ENCODE results near the gene MZF1. TPM values are rescaled to one million over a fixed set of nuclear protein-coding genes. Genes with fewer than 3 reads are reported as not detected.
A peak's percentile ranks its signal among the peaks of the same experiment; 100 is the strongest.

The MZF1 gene
- total and polyA plus RNA-seq, 2 donors (not counting 1 experiment from before 2014, with no cell fraction given): 4.1 to 14.9 TPM

- TF ChIP-seq EZH2 (IDR thresholded peaks at IDR 0.05; ENCODE audit: low read length, missing control alignments) (peak; percentile 70), CTCF (conservative IDR thresholded peaks at IDR 0.05 in 1 of 2, IDR thresholded peaks at IDR 0.05 in 1 of 2; ENCODE audit: low read depth in 1 of 2, low read length in 2 of 2) (no peak)
- no peak overlapping the region for H3K4me3 ChIP-seq (replicated peaks in 1 of 4; ENCODE audit: control extremely low read depth in 1 of 4, insufficient read depth in 1 of 4, low read depth in 3 of 4, low read length in 4 of 4)
- no peaks in the 10 kb centered on the region for H4K20me1 ChIP-seq (ENCODE audit: control insufficient read depth, extremely low read depth, insufficient read depth, low read length)
- no peaks in the 10 kb centered on the region for H3K9me3 ChIP-seq (ENCODE audit: control insufficient read depth, insufficient read depth, low read depth, low read length)
- H3K27me3 ChIP-seq (ENCODE audit: control insufficient read depth, insufficient read depth, low read length): peaks cover 31% of the 10 kb centered on the region
- H3K36me3 ChIP-seq (ENCODE audit: control insufficient read depth, insufficient read depth, low read length): no peaks in the 10 kb centered on the region
- H3K9ac ChIP-seq (ENCODE audit: insufficient read depth, low read length): no peak overlapping the region
- no peak overlapping the region for H3K27ac ChIP-seq (ENCODE audit: insufficient read depth, low read length)
- no peak for DNase-seq (ENCODE audit: low read depth in 2 of 2)
- no peaks in the 10 kb centered on the region for H3K4me1 ChIP-seq (ENCODE audit: control insufficient read depth, extremely low read depth, insufficient read depth, low read length)
- H3K4me2 ChIP-seq (ENCODE audit: extremely low read depth, insufficient read depth, low read length): no peak overlapping the region
- no peaks in the 10 kb centered on the region for H3K79me2 ChIP-seq (ENCODE audit: control insufficient read depth, insufficient read depth, low read length)
- no peak overlapping the region for H2AFZ ChIP-seq (ENCODE audit: low read length)
Measured at GRCh38 chr19:58538257-58539168, 34.6 kb downstream of the MZF1 start.

DNA sequence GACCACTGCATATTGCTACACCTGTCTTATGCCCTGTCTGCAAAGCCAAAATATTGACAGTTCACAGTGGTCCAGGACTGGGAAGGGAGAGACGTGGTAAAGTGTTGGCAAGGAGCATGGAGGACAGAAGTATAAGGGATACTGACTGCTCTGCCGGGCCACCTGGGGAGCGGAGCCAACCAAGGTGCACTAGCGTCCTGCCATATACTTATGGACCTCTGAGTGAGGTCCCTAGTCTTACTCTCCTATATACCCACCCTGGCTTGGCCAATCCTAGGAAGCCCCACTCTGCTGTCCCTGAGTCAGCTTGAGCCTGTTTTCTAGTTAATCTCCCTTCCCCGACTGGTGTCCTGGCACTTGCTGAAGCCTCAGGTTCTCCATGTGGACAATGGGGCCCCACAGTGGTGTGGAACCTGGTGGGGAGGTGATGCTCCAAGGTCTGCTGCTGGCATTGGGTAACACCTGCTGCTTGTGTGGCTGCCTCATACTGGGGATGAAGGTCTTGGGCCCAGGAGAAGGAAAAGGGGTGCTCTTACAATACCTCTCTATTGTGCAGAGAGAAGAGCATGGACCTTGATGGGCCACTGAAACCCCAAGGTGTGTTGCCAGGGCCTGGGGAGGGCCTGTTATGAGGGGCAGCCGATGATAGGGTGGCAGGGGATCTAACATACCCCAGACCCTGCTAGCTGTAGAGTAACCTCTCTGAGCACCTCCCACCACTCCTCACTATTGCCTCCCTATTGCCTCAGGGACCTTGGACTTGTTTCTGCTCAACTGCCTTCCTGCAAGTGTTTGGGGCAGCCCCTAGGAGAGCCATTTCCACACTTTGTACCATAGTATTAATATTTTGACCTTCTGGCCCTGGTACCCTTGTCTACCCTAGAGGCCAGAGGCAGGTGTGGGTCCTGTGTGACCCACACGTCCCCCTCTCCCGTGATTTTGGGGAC lies 36.0 kb downstream of the MZF1 start:
- no peak for DNase-seq (ENCODE audit: low read depth in 2 of 2)
- H3K4me2 ChIP-seq (ENCODE audit: extremely low read depth, insufficient read depth, low read length): no peak overlapping the region
- no peak overlapping the region for H3K9ac ChIP-seq (ENCODE audit: insufficient read depth, low read length)
- H3K4me1 ChIP-seq (ENCODE audit: control insufficient read depth, extremely low read depth, insufficient read depth, low read length): no peaks in the 10 kb centered on the region
- H3K36me3 ChIP-seq (ENCODE audit: control insufficient read depth, insufficient read depth, low read length): no peaks in the 10 kb centered on the region
- H3K79me2 ChIP-seq (ENCODE audit: control insufficient read depth, insufficient read depth, low read length): no peaks in the 10 kb centered on the region
- H3K27ac ChIP-seq (ENCODE audit: insufficient read depth, low read length): no peak overlapping the region
- H3K4me3 ChIP-seq (replicated peaks in 1 of 4; ENCODE audit: control extremely low read depth in 1 of 4, insufficient read depth in 1 of 4, low read depth in 3 of 4, low read length in 4 of 4): no peak overlapping the region
- peaks cover 35% of the 10 kb centered on the region for H3K27me3 ChIP-seq (ENCODE audit: control insufficient read depth, insufficient read depth, low read length)
- TF ChIP-seq EZH2 (IDR thresholded peaks at IDR 0.05; ENCODE audit: low read length, missing control alignments): no peak
- no peak for TF ChIP-seq CTCF (conservative IDR thresholded peaks at IDR 0.05 in 1 of 2, IDR thresholded peaks at IDR 0.05 in 1 of 2; ENCODE audit: low read depth in 1 of 2, low read length in 2 of 2)
- no peaks in the 10 kb centered on the region for H4K20me1 ChIP-seq (ENCODE audit: control insufficient read depth, extremely low read depth, insufficient read depth, low read length)
- H2AFZ ChIP-seq (ENCODE audit: low read length): no peak overlapping the region
- no peaks in the 10 kb centered on the region for H3K9me3 ChIP-seq (ENCODE audit: control insufficient read depth, insufficient read depth, low read depth, low read length)

DNA sequence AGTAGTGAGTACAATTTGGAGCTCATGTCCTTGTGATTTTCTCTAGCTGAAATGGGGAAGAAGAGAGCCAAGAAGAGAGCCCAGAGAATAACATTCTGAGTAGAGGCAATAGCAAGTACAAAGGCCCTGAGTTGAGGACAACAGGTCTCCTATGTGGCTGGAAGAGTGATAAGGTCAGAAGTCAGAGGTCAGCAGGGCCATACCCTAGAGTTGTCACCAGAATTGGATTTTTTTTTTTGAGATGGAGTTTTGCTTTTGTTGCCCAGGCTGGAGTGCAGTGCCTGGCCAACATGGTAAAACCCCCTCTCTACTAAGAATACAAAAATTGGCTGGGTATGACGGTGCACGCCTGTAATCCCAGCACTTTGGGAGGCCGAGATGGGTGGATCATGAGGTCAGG lies 37.3 kb downstream of the MZF1 start:
- Histone ChIP-seq H3K27ac (ENCODE audit: insufficient read depth, low read length) (no peak overlapping the region), H3K4me1 (ENCODE audit: control insufficient read depth, extremely low read depth, insufficient read depth, low read length) (no peaks in the 10 kb centered on the region), H3K4me2 (ENCODE audit: extremely low read depth, insufficient read depth, low read length) (no peak overlapping the region), H3K79me2 (ENCODE audit: control insufficient read depth, insufficient read depth, low read length) (no peaks in the 10 kb centered on the region), H4K20me1 (ENCODE audit: control insufficient read depth, extremely low read depth, insufficient read depth, low read length) (no peaks in the 10 kb centered on the region), H3K27me3 (ENCODE audit: control insufficient read depth, insufficient read depth, low read length) (peaks cover 45% of the 10 kb centered on the region), H3K36me3 (ENCODE audit: control insufficient read depth, insufficient read depth, low read length) (no peaks in the 10 kb centered on the region), H2AFZ (ENCODE audit: low read length) (no peak overlapping the region), H3K9ac (ENCODE audit: insufficient read depth, low read length) (no peak overlapping the region), H3K9me3 (ENCODE audit: control insufficient read depth, insufficient read depth, low read depth, low read length) (no peaks in the 10 kb centered on the region), H3K4me3 (replicated peaks in 1 of 4; ENCODE audit: control extremely low read depth in 1 of 4, insufficient read depth in 1 of 4, low read depth in 3 of 4, low read length in 4 of 4) (no peak overlapping the region)
- DNase-seq (ENCODE audit: low read depth in 2 of 2): no peak
- TF ChIP-seq EZH2 (IDR thresholded peaks at IDR 0.05; ENCODE audit: low read length, missing control alignments) (no peak), CTCF (conservative IDR thresholded peaks at IDR 0.05 in 1 of 2, IDR thresholded peaks at IDR 0.05 in 1 of 2; ENCODE audit: low read depth in 1 of 2, low read length in 2 of 2) (no peak)

Measured in fibroblast of lung (primary cell).